Mucosa of gallbladder (tissue), 1 donor: ENCODE measurements around the gene TNFRSF8. TPM values are rescaled to one million over a fixed set of nuclear protein-coding genes. Genes with fewer than 3 reads are reported as not detected.
"Not testable (repeated sequence)": the region's sequence is repeated elsewhere in the genome, so short reads cannot be mapped to it uniquely, and the experiment has no call there.

Source experiments
- DNase-seq: peaks from one replicate; pipeline ENCODE4 v3.0.0-alpha.2; 2020; ENCODE audit warnings: low spot score
- total RNA-seq: library from RNA; stranded (reverse); gene quantifications from one replicate; pipeline ENCODE4 v1.2.1, GENCODE V29; 2021
- donor health status: DM: no; HTN: no; CAD: no.

TNFRSF8 gene
- total RNA-seq, 1 donor from 2014 or later = 2.3 TPM

GRCh38 chr1:12038356-12039163 is 24.5 kb upstream of the TNFRSF8 start:
- DNase-seq = no peak

- DNase-seq = no peak
These were observed 24.0 kb upstream of the TNFRSF8 start for GRCh38 chr1:12039164-12039525.

GRCh38 chr1:12039824-12040456 is 23.2 kb upstream of the TNFRSF8 start:
- not testable (repeated sequence) for DNase-seq

GRCh38 chr1:12040457-12041051 is 22.5 kb upstream of the TNFRSF8 start:
- DNase-seq = no peak

- DNase-seq = not testable (repeated sequence)
These were observed 18.8 kb upstream of the TNFRSF8 start for GRCh38 chr1:12044187-12044877.

GRCh38 chr1:12046749-12047119 is 16.4 kb upstream of the TNFRSF8 start:
- DNase-seq = no peak

GRCh38 chr1:12047120-12047876 is 15.8 kb upstream of the TNFRSF8 start:
- no peak for DNase-seq

GRCh38 chr1:12048372-12048771 is 14.7 kb upstream of the TNFRSF8 start:
- DNase-seq = no peak

- DNase-seq = no peak
These were observed 13.5 kb upstream of the TNFRSF8 start for GRCh38 chr1:12049616-12050015.

GRCh38 chr1:12051361-12051760 is 11.7 kb upstream of the TNFRSF8 start:
- no peak for DNase-seq

- peak; percentile 44 for DNase-seq
These were observed 11.0 kb upstream of the TNFRSF8 start for GRCh38 chr1:12052008-12052573.

GRCh38 chr1:12052997-12053686 is 10.0 kb upstream of the TNFRSF8 start:
- peak; percentile 40 for DNase-seq

- DNase-seq = no peak
These were observed 9.2 kb upstream of the TNFRSF8 start for GRCh38 chr1:12053752-12054548.

GRCh38 chr1:12055259-12055658 is 7.8 kb upstream of the TNFRSF8 start:
- DNase-seq = no peak

GRCh38 chr1:12056331-12056841 is 6.7 kb upstream of the TNFRSF8 start:
- no peak for DNase-seq

GRCh38 chr1:12057382-12057781 is 5.7 kb upstream of the TNFRSF8 start:
- no peak for DNase-seq

- no peak for DNase-seq
These were observed 5.0 kb upstream of the TNFRSF8 start for GRCh38 chr1:12057940-12058687.

GRCh38 chr1:12059226-12059625 is 3.9 kb upstream of the TNFRSF8 start:
- DNase-seq = no peak
